ENCODE data around the gene C11orf21.
A peak's percentile ranks its signal among the peaks of the same experiment; 100 is the strongest.

Gene C11orf21

GRCh38 chr11:2269601-2270321, 32.0 kb downstream of the C11orf21 start:
- H3K4me3 ChIP-seq (ENCODE audit: low read depth, low read length), result no peak overlapping the region
- peak; percentile 57 for DNase-seq (ENCODE audit: low read depth)
- TF ChIP-seq, protein P1, sequence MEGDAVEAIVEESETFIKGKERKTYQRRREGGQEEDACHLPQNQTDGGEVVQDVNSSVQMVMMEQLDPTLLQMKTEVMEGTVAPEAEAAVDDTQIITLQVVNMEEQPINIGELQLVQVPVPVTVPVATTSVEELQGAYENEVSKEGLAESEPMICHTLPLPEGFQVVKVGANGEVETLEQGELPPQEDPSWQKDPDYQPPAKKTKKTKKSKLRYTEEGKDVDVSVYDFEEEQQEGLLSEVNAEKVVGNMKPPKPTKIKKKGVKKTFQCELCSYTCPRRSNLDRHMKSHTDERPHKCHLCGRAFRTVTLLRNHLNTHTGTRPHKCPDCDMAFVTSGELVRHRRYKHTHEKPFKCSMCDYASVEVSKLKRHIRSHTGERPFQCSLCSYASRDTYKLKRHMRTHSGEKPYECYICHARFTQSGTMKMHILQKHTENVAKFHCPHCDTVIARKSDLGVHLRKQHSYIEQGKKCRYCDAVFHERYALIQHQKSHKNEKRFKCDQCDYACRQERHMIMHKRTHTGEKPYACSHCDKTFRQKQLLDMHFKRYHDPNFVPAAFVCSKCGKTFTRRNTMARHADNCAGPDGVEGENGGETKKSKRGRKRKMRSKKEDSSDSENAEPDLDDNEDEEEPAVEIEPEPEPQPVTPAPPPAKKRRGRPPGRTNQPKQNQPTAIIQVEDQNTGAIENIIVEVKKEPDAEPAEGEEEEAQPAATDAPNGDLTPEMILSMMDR (conservative IDR thresholded peaks at IDR 0.05; ENCODE audit: low read depth, low read length), result no peak

DNA sequence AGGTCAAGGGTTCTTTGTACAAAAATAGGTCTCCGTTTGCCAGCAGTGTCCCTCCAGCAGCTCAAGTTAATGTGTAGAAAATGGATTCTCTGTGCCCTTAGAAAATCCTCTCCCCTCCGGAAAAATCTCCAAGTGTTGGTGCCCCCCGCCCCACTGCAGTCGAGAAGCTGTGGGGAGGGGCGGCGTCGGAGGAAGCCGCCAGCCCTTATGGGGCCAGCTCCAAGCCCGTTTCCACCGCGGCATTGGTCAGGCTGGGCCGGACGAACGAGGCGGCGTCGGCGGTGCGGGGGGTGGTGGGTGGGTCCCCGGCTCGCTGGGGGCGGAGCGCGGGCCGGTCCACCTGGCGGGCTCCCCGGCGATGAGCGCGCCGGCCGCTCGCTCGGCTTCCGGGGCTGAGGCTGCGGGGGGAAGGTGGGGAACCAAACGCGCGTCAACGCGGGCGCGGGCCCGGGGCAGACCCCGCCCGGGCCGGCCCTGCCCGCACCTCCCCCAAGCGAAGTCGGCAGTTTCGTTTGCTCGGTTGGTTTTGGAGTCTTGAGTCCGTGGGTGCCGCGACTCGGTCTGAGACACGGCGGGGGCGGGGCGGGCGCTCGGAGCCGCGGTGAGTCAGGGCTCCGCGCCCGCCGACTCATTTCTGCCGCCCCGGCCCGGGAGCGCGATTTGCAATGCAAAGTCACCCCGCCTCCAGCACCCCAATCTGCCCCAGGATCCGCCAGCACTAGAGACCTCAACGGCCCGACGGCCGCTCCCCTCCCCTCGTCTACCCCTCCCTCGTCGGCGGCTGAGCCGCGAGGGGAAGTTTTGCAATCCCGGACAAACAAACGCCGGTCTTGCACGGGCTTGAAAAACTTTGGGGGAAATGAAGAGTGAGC, 32.8 kb downstream of the C11orf21 start:
- DNase-seq (ENCODE audit: low read depth), result peak; percentile 10
- H3K4me3 ChIP-seq (ENCODE audit: low read depth, low read length), result peak overlapping the region; percentile 13

GRCh38 chr11:2267851-2268728, 33.6 kb downstream of the C11orf21 start:
- no peak for DNase-seq (ENCODE audit: low read depth)
- TF ChIP-seq, protein P1 (conservative IDR thresholded peaks at IDR 0.05; ENCODE audit: low read depth, low read length), result no peak
- H3K4me3 ChIP-seq (ENCODE audit: low read depth, low read length), result no peak overlapping the region

More for the DNA sequence above, 32.8 kb downstream of the C11orf21 start:
- TF ChIP-seq, protein P1 (conservative IDR thresholded peaks at IDR 0.05; ENCODE audit: low read depth, low read length), result no peak

GRCh38 chr11:2267306-2267850, 34.3 kb downstream of the C11orf21 start:
- TF ChIP-seq, protein P1 (conservative IDR thresholded peaks at IDR 0.05; ENCODE audit: low read depth, low read length), result no peak
- no peak for DNase-seq (ENCODE audit: low read depth)
- H3K4me3 ChIP-seq (ENCODE audit: low read depth, low read length), result no peak overlapping the region

- TF ChIP-seq, protein P1 (conservative IDR thresholded peaks at IDR 0.05; ENCODE audit: low read depth, low read length), result no peak
- no peak for DNase-seq (ENCODE audit: low read depth)
- no peak overlapping the region for H3K4me3 ChIP-seq (ENCODE audit: low read depth, low read length)
Measured at GRCh38 chr11:2266586-2267305, 35.0 kb downstream of the C11orf21 start.

All from choroid plexus epithelial cell (primary cell).